ENCODE data around the gene HES1.

GRCh38 chr3:194145702-194146101 is 9.8 kb downstream of the HES1 start:
- no peak for TF ChIP-seq ERF (CRISPR knock-in tag; IDR thresholded peaks at IDR 0.05)
- TF ChIP-seq E2F1 (CRISPR knock-in tag; IDR thresholded peaks at IDR 0.05), result no peak
- no peak for TF ChIP-seq U2AF1 (optimal IDR thresholded peaks at IDR 0.05; ENCODE audit: low read depth, low read length)
- no peak for TF ChIP-seq CTCF (IDR thresholded peaks at IDR 0.05 in 2 of 3, conservative IDR thresholded peaks at IDR 0.05 in 1 of 3; ENCODE audit: insufficient read depth in 2 of 3, low read depth in 1 of 3, low read length in 3 of 3)
- TF ChIP-seq POLR2A (conservative IDR thresholded peaks at IDR 0.05), result no peak
- no peak for TF ChIP-seq ADNP (tag; IDR thresholded peaks at IDR 0.05)
- no peak for TF ChIP-seq KLF1 (tag; IDR thresholded peaks at IDR 0.05)
- TF ChIP-seq REST (IDR thresholded peaks at IDR 0.05; ENCODE audit: borderline replicate concordance), result no peak
- no peak for TF ChIP-seq REST (CRISPR knock-in tag; IDR thresholded peaks at IDR 0.05; ENCODE audit: low read depth)
- no peak for TF ChIP-seq RCOR1 (IDR thresholded peaks at IDR 0.05; ENCODE audit: borderline replicate concordance in 1 of 2, low read depth in 2 of 2, low read length in 2 of 2)
- TF ChIP-seq SNIP1 (IDR thresholded peaks at IDR 0.05; ENCODE audit: low read depth), result no peak
- no peak for TF ChIP-seq ZZZ3 (IDR thresholded peaks at IDR 0.05)
- TF ChIP-seq ZNF184 (CRISPR knock-in tag; IDR thresholded peaks at IDR 0.05), result no peak
- no peak for TF ChIP-seq EP300 (IDR thresholded peaks at IDR 0.05; ENCODE audit: low read length)
